GM12878 (cell line): ENCODE data around the gene NTM. TPM values are rescaled to one million over a fixed set of nuclear protein-coding genes. Genes with fewer than 3 reads are reported as not detected.

ENCODE experiments used
- CUX1 ChIP-seq: IDR thresholded peaks from 2 replicates; pipeline ENCODE4 v1.6.1; 2012; ENCODE audit warnings: improper control_type of control experiment, low read depth, low read length; ENCODE audit not compliant: insufficient replicate concordance
- IKZF1 ChIP-seq: fragments of 450-650 bp; conservative IDR thresholded peaks from 2 replicates; pipeline ENCODE4 v1.6.1; 2017; ENCODE audit warnings: antibody characterized with exemption, mild to moderate bottlenecking
- POLR2AphosphoS2 ChIP-seq: IDR thresholded peaks from 2 replicates; pipeline ENCODE4 v1.6.1; 2011; ENCODE audit warnings: low read depth, mild to moderate bottlenecking, low read length, improper control_type of control experiment, moderate library complexity
- SREBF2 ChIP-seq: IDR thresholded peaks from 2 replicates; pipeline ENCODE4 v1.6.1; 2012; ENCODE audit warnings: mild to moderate bottlenecking, low read length
- ZBTB40 ChIP-seq: fragments of 450-650 bp; IDR thresholded peaks from 2 replicates; pipeline ENCODE4 v1.6.1; 2016; ENCODE audit warnings: mild to moderate bottlenecking, moderate library complexity, borderline replicate concordance
- ZNF687 ChIP-seq: fragments of 450-650 bp; IDR thresholded peaks from 2 replicates; pipeline ENCODE4 v1.6.1; 2017; ENCODE audit warnings: mild to moderate bottlenecking, moderate library complexity
- polyA plus RNA-seq, 11 experiments: library from polyadenylated mRNA; depleted of rRNA in 4 of 11; unstranded in 6 of 11; stranded (reverse) in 5 of 11; fragments of >200 nt; fragmentation: Nextera tagmentation in 4 of 11; fragmentation: Illumina TruSeq in 1 of 11; extraction: Ambion mirVana in 4 of 11; extraction: Trizol in 1 of 11; gene quantifications; 1 replicate in 1 of 11; 2 replicates in 10 of 11; pipeline versions ENCODE4 v1.2.1 to v1.2.3, GENCODE V29; 2011 to 2016; ENCODE audit warnings: inconsistent platforms in 2 of 11, missing spikeins in 2 of 11, low read depth in 1 of 11
- total RNA-seq, 4 experiments: library from RNA; depleted of rRNA in 3 of 4; stranded (reverse); fragments of >200 nt in 3 of 4; fragmentation: Illumina TruSeq in 1 of 4; extraction: Trizol in 1 of 4; gene quantifications; 2 replicates each; pipeline versions ENCODE4 v1.2.1 to v1.2.3, GENCODE V29; 2013 to 2021

Gene NTM
- total and polyA plus RNA-seq, 10 of the 15 experiments (the other 5 are each of a cell fraction or from before 2014, with no cell fraction given), result not detected

GRCh38 chr11:131481303-131481702 lies 110.9 kb downstream of the NTM start (continued):
- TF ChIP-seq CUX1 (no peak), POLR2AphosphoS2 (no peak), IKZF1 (no peak), ZBTB40 (no peak), ZNF687 (no peak), SREBF2 (no peak)
